GM12801 (cell line): ENCODE data around the gene PTPN18.

Source experiments
- CTCF ChIP-seq: IDR thresholded peaks from one replicate; pipeline ENCODE4 v1.5.1; 2011; ENCODE audit warnings: control low read depth; ENCODE audit not compliant: insufficient read length; ENCODE audit errors: extremely low read depth

The PTPN18 gene

DNA sequence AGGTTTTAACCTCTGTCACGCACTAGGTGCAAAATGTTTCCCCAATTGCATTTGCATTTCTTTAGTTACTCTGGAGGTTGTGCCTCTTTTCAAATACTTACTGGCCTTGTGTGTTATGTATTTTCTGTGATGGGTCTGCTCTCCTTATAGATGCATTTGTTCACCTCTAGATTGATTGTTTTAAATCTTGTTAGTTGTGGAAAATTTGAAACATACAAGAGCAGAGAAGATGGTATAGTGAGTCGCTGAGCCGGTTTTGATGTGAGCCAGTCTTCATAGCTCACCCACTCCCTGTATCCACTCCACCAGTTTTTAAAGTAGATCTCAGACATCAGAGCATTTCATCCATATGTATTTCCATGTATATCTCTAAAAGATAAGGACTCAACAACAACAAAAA, 6.7 kb upstream of the PTPN18 start:
- no peak for TF ChIP-seq CTCF

DNA sequence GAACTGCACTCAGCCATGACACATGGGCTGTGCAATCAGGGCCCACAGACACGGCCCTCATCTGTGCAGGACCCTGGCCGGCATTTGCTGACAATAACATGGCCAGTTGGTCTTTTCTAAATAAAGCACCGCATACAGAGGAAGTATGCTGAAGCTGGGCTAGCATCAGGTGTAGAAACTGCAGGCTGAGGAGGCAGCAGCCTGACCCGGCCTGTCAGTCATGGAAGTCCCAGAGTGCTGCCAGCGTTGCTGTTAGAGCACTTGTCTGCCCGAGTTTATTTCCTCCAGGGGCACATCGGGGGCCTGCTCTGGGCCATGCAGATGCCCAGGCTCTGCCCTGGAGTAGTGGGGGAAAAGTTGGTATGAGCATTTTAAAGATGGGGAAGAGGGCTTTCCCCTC, 4.1 kb upstream of the PTPN18 start:
- TF ChIP-seq CTCF, result no peak

- no peak for TF ChIP-seq CTCF
Measured at GRCh38 chr2:130352237-130352636, 3.6 kb upstream of the PTPN18 start.

- TF ChIP-seq CTCF, result no peak
Measured at GRCh38 chr2:130353291-130354138, 2.3 kb upstream of the PTPN18 start.

- TF ChIP-seq CTCF, result no peak
Measured at GRCh38 chr2:130354139-130354428, 1.8 kb upstream of the PTPN18 start.

DNA sequence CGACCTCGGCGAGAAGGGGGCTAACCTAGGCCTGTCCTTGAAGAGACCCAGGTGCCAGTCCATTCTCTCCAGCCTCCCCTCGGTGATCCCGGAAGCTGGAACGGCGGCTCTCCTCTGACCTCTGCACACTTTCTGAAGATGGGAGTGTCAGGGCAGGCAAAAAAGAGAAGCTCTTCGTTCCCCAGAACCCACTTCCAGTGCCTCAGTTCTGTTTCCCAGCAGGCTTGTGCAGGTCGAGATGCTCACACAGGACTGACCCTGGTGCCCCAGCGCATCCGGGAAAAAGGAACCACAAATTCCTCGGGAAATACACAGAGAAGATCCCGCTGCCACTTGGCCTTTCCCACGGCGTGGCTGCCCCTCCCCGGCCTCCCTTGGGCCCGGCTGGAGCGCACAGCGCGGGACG, 681 bp upstream of the PTPN18 start:
- no peak for TF ChIP-seq CTCF

- TF ChIP-seq CTCF, result no peak
Measured at GRCh38 chr2:130357864-130358263, 2.0 kb downstream of the PTPN18 start.
